Body of pancreas (tissue), 4 donors: Measurements from ENCODE around the gene UST. TPM values are rescaled to one million over a fixed set of nuclear protein-coding genes. Genes with fewer than 3 reads are reported as not detected.

ENCODE experiments used
- ATAC-seq: fragments of 150-250 bp; one replicate; pipeline ENCODE4 v1.9.1; 2016
- DNase-seq, 4 donors: peaks; one replicate each; pipeline ENCODE4 v3.0.0-alpha.2; 2019
- H3K27ac ChIP-seq, 4 donors: fragments of 200-600 bp; sonication (generic); 1 replicate in 3 of 4; 2 replicates in 1 of 4; pipeline versions ENCODE4 v1.5.1 to v1.6.1; 2016 to 2019; ENCODE audit warnings: mild to moderate bottlenecking in 1 of 4, mixed read lengths in 1 of 4, moderate library complexity in 1 of 4
- H3K27me3 ChIP-seq, 2 donors: fragments of 200-600 bp; sonication (generic); one replicate each; pipeline ENCODE4 v1.6.0; 2016; ENCODE audit warnings: mild to moderate bottlenecking in 1 of 2
- H3K36me3 ChIP-seq, 2 donors: fragments of 200-600 bp; sonication (generic); replicated peaks in 1 of 2; 2 replicates each; pipeline ENCODE4 v1.5.1; 2016; ENCODE audit warnings: low read depth in 2 of 2; ENCODE audit not compliant: insufficient read depth in 1 of 2
- H3K4me1 ChIP-seq: fragments of 200-600 bp; sonication (generic); one replicate; pipeline ENCODE4 v1.6.0; 2016
- H3K4me3 ChIP-seq, 2 donors: fragments of 200-600 bp; sonication (generic); 1 replicate in 1 of 2; 2 replicates in 1 of 2; pipeline ENCODE4 v1.5.1; 2016 to 2019
- H3K9me3 ChIP-seq, 3 donors: fragments of 200-600 bp; sonication (generic); 1 replicate in 2 of 3; 2 replicates in 1 of 3; pipeline ENCODE4 v1.5.1; 2016
- POLR2A ChIP-seq, 3 donors: fragments of 450-650 bp; IDR thresholded peaks; one replicate each; pipeline ENCODE4 v1.6.1; 2016; ENCODE audit warnings: antibody characterized with exemption in 3 of 3, mild to moderate bottlenecking in 2 of 3
- WGBS, 2 donors: methylation state at CpG; one replicate each; pipeline ENCODE4 v1.1.5; 2017; 5-methylcytosine and 5-hydroxymethylcytosine counted together
- intact Hi-C: fragments of 100-400 bp; cut with DNase I; formaldehyde crosslinking; loops from one replicate; pipeline ENCODE4 v1.15.1; 2023
- total RNA-seq, 2 donors: library from RNA; depleted of rRNA; stranded (reverse); fragments of >200 nt; gene quantifications; one replicate each; pipeline ENCODE4 v1.1.0, GENCODE V29; 2016
- TF ChIP-seq, protein P1 (sequence below), 7 experiments: fragments of 450-650 bp in 4 of 7; fragments of 200-600 bp in 3 of 7; sonication (generic) in 3 of 7; IDR thresholded peaks; one replicate each; pipeline ENCODE4 v1.5.1; 2016 to 2019; ENCODE audit warnings: antibody characterized with exemption in 7 of 7

The UST gene
- total RNA-seq, 2 donors from 2014 or later, result 11.4 to 28.3 TPM

GRCh38 chr6:149107520-149107919 lies 360.7 kb downstream of the UST start:
- ATAC-seq, result no peak
- H3K4me1 ChIP-seq, result no peaks in the 10 kb centered on the region
- intact Hi-C loops, result no loop called here
- H3K27me3 ChIP-seq, result no peaks in the 10 kb centered on the region
- no peak for DNase-seq
- no peak overlapping the region for H3K4me3 ChIP-seq
- H3K36me3 ChIP-seq, result no peaks in the 10 kb centered on the region
- TF ChIP-seq, protein P1, sequence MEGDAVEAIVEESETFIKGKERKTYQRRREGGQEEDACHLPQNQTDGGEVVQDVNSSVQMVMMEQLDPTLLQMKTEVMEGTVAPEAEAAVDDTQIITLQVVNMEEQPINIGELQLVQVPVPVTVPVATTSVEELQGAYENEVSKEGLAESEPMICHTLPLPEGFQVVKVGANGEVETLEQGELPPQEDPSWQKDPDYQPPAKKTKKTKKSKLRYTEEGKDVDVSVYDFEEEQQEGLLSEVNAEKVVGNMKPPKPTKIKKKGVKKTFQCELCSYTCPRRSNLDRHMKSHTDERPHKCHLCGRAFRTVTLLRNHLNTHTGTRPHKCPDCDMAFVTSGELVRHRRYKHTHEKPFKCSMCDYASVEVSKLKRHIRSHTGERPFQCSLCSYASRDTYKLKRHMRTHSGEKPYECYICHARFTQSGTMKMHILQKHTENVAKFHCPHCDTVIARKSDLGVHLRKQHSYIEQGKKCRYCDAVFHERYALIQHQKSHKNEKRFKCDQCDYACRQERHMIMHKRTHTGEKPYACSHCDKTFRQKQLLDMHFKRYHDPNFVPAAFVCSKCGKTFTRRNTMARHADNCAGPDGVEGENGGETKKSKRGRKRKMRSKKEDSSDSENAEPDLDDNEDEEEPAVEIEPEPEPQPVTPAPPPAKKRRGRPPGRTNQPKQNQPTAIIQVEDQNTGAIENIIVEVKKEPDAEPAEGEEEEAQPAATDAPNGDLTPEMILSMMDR (IDR thresholded peaks at IDR 0.05), result no peak
- no peak for TF ChIP-seq POLR2A (IDR thresholded peaks at IDR 0.05)
- no peak overlapping the region for H3K27ac ChIP-seq
- no peaks in the 10 kb centered on the region for H3K9me3 ChIP-seq
- WGBS, 2 donors, result 86% methylated on average over 5 of the region's 5 CpGs

- Histone ChIP-seq H3K36me3 (no peaks in the 10 kb centered on the region), H3K9me3 (no peaks in the 10 kb centered on the region), H3K27me3 (no peaks in the 10 kb centered on the region), H3K27ac (no peak overlapping the region), H3K4me3 (no peak overlapping the region), H3K4me1 (no peaks in the 10 kb centered on the region)
- intact Hi-C loops, result no loop called here
- WGBS, 2 donors, result 77 to 91% methylated on average over 5 of the region's 5 CpGs
- no peak for DNase-seq
- no peak for ATAC-seq
- TF ChIP-seq POLR2A (IDR thresholded peaks at IDR 0.05), result no peak
Observed at GRCh38 chr6:149108038-149108748, 361.4 kb downstream of the UST start.

GRCh38 chr6:149108749-149109100 lies 361.9 kb downstream of the UST start:
- DNase-seq (no peak), ATAC-seq (no peak)
- Histone ChIP-seq H3K36me3 (no peaks in the 10 kb centered on the region), H3K27me3 (no peaks in the 10 kb centered on the region), H3K4me1 (no peaks in the 10 kb centered on the region), H3K4me3 (no peak overlapping the region), H3K27ac (no peak overlapping the region), H3K9me3 (no peaks in the 10 kb centered on the region)
- 82 to 92% methylated on average over 3 of the region's 3 CpGs for WGBS, 2 donors
- intact Hi-C loops, result no loop called here
- TF ChIP-seq, protein P1 (IDR thresholded peaks at IDR 0.05), result no peak
- TF ChIP-seq POLR2A (IDR thresholded peaks at IDR 0.05), result no peak

- TF ChIP-seq, protein P1 (IDR thresholded peaks at IDR 0.05), result no peak
- no peak for TF ChIP-seq POLR2A (IDR thresholded peaks at IDR 0.05)
- Histone ChIP-seq H3K36me3 (no peaks in the 10 kb centered on the region), H3K4me3 (no peak overlapping the region), H3K27me3 (no peaks in the 10 kb centered on the region), H3K27ac (no peak overlapping the region), H3K4me1 (no peaks in the 10 kb centered on the region), H3K9me3 (no peaks in the 10 kb centered on the region)
- no peak for ATAC-seq
- no peak for DNase-seq
- 92 to 94% methylated on average over 5 of the region's 5 CpGs for whole genome bisulfite sequencing, 2 donors
- intact Hi-C loops, result no loop called here
Observed at GRCh38 chr6:149109397-149110070, 362.7 kb downstream of the UST start.

DNA sequence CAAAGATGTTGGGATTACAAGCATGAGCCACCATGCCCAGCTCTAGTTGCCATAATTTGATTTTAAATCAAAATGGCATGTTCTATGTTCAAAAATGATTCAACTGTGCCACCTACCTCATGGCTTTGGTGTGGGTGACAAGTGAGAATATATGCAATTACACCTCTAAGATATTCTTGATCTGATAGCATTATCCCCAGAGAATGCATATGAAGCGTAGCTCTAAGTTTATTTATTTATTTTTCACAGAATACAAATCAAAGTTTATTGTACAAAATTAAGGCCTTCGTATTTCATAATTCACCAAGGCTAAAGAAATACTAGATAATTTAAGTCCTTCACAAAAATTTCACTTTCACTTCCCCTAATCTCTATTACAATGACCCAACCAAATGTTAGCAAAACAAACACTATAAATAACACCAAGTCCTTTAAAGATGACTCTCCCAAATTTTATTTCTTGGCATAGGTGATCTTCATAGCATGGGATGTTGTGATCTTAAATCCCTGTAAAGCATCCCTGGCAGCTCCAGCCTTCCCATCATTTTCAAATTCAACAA lies 364.8 kb downstream of the UST start:
- 81 to 82% methylated on average over 2 of the region's 2 CpGs for WGBS, 2 donors
- intact Hi-C loops, result no loop called here
- H3K27ac ChIP-seq, result no peak overlapping the region
- no peaks in the 10 kb centered on the region for H3K9me3 ChIP-seq
- no peaks in the 10 kb centered on the region for H3K27me3 ChIP-seq
- TF ChIP-seq POLR2A (IDR thresholded peaks at IDR 0.05), result no peak
- TF ChIP-seq, protein P1 (IDR thresholded peaks at IDR 0.05), result no peak
- ATAC-seq (no peak), DNase-seq (no peak)
- no peak overlapping the region for H3K4me3 ChIP-seq
- no peaks in the 10 kb centered on the region for H3K4me1 ChIP-seq
- H3K36me3 ChIP-seq, result no peaks in the 10 kb centered on the region
